Measurements from ENCODE around the gene TBL1XR1.
"Not testable (repeated sequence)": the region's sequence is repeated elsewhere in the genome, so short reads cannot be mapped to it uniquely, and the experiment has no call there.

Gene TBL1XR1

GRCh38 chr3:177206936-177207335 lies 9.7 kb upstream of the TBL1XR1 start:
- no peak for DNase-seq

- no peak for DNase-seq
Measured at GRCh38 chr3:177203689-177204395, 6.6 kb upstream of the TBL1XR1 start.

GRCh38 chr3:177203016-177203415 lies 5.7 kb upstream of the TBL1XR1 start:
- not testable (repeated sequence) for DNase-seq

- DNase-seq: peak; percentile 58 to 76 (median 71)
Measured at GRCh38 chr3:177201700-177202397, 4.6 kb upstream of the TBL1XR1 start.

GRCh38 chr3:177199206-177199760 lies 2.0 kb upstream of the TBL1XR1 start:
- no peak for DNase-seq

GRCh38 chr3:177197727-177198460 lies 612 bp upstream of the TBL1XR1 start:
- peak; percentile 34 to 79 (median 62) for DNase-seq

- DNase-seq: peak in 1 of 3 donors; percentile 39
Measured at GRCh38 chr3:177196456-177197040, 734 bp downstream of the TBL1XR1 start.

GRCh38 chr3:177196008-177196455 lies 1.2 kb downstream of the TBL1XR1 start:
- DNase-seq: peak; percentile 64 to 78 (median 76)

- peak; percentile 18 to 72 (median 65) for DNase-seq
Measured at GRCh38 chr3:177195242-177195991, 1.9 kb downstream of the TBL1XR1 start.

- no peak for DNase-seq
Measured at GRCh38 chr3:177194299-177194698, 3.0 kb downstream of the TBL1XR1 start.

GRCh38 chr3:177193688-177194268 lies 3.5 kb downstream of the TBL1XR1 start:
- no peak for DNase-seq

- DNase-seq: not testable (repeated sequence)
Measured at GRCh38 chr3:177193275-177193674, 4.0 kb downstream of the TBL1XR1 start.

GRCh38 chr3:177190756-177191681 lies 6.3 kb downstream of the TBL1XR1 start:
- DNase-seq: peak in 1 of 3 donors; percentile 42

- DNase-seq: not testable (repeated sequence)
Measured at GRCh38 chr3:177190184-177190583, 7.1 kb downstream of the TBL1XR1 start.

- not testable (repeated sequence) for DNase-seq
Measured at GRCh38 chr3:177188325-177188724, 9.0 kb downstream of the TBL1XR1 start.

- no peak for DNase-seq
Measured at GRCh38 chr3:177186306-177186705, 11.0 kb downstream of the TBL1XR1 start.

GRCh38 chr3:177185035-177185574 lies 12.2 kb downstream of the TBL1XR1 start:
- no peak for DNase-seq

- peak in 2 of 3 donors; percentile 14 to 34 for DNase-seq
Measured at GRCh38 chr3:177184602-177185001, 12.7 kb downstream of the TBL1XR1 start.

- no peak for DNase-seq
Measured at GRCh38 chr3:177182352-177182751, 14.9 kb downstream of the TBL1XR1 start.

- DNase-seq: peak in 1 of 3 donors; percentile 13
Measured at GRCh38 chr3:177181418-177181817, 15.9 kb downstream of the TBL1XR1 start.

Measured in suppressor macrophage treated with lipopolysaccharide for 1 hour (primary cell).